Epithelial cell of proximal tubule (primary cell): ENCODE results near the gene TSPAN16. TPM values are rescaled to one million over a fixed set of nuclear protein-coding genes. Genes with fewer than 3 reads are reported as not detected.
"Not testable (repeated sequence)": the region's sequence is repeated elsewhere in the genome, so short reads cannot be mapped to it uniquely, and the experiment has no call there.

Experiments
- DNase-seq: peaks from one replicate; pipeline ENCODE4 v3.0.0-alpha.2; 2011; ENCODE audit warnings: low read depth
- H3K4me3 ChIP-seq: 2 replicates; pipeline ENCODE4 v1.5.1; 2011; ENCODE audit warnings: low read depth, mild to moderate bottlenecking, low read length
- total RNA-seq: library from RNA; depleted of rRNA; stranded (reverse); fragments of >200 nt; gene quantifications from 2 replicates; pipeline ENCODE4 v1.2.3, GENCODE V29; 2015
- TF ChIP-seq, protein P1 (sequence below): conservative IDR thresholded peaks from 2 replicates; pipeline ENCODE4 v1.5.1; 2012; ENCODE audit warnings: low read depth, mild to moderate bottlenecking, low read length

The TSPAN16 gene
- total RNA-seq, 1 donor from 2014 or later: not detected

- H3K4me3 ChIP-seq: no peak overlapping the region
- TF ChIP-seq, protein P1, sequence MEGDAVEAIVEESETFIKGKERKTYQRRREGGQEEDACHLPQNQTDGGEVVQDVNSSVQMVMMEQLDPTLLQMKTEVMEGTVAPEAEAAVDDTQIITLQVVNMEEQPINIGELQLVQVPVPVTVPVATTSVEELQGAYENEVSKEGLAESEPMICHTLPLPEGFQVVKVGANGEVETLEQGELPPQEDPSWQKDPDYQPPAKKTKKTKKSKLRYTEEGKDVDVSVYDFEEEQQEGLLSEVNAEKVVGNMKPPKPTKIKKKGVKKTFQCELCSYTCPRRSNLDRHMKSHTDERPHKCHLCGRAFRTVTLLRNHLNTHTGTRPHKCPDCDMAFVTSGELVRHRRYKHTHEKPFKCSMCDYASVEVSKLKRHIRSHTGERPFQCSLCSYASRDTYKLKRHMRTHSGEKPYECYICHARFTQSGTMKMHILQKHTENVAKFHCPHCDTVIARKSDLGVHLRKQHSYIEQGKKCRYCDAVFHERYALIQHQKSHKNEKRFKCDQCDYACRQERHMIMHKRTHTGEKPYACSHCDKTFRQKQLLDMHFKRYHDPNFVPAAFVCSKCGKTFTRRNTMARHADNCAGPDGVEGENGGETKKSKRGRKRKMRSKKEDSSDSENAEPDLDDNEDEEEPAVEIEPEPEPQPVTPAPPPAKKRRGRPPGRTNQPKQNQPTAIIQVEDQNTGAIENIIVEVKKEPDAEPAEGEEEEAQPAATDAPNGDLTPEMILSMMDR: no peak
- no peak for DNase-seq
Observed at GRCh38 chr19:11335449-11336146, 39.6 kb downstream of the TSPAN16 start.

DNA sequence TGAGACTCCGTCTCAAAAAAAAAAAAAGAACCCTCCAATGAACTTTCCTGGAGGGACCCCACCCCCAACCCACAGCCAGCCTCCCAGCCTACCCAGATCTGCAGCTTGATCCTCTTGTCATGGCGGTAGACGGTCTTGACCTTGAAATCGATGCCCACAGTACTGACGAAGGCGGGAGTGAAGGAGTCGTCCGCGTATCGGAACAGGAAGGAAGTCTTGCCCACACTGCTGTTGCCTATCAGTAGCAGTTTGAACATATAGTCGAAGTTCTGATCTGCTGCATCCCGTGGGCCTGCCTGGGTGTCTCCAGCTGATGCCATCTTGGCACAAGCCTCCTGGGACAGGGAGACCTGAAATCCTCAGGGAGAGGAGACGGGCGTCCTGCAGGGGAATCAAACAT is 41.1 kb downstream of the TSPAN16 start:
- TF ChIP-seq, protein P1: no peak
- no peak for DNase-seq
- no peak overlapping the region for H3K4me3 ChIP-seq

DNA sequence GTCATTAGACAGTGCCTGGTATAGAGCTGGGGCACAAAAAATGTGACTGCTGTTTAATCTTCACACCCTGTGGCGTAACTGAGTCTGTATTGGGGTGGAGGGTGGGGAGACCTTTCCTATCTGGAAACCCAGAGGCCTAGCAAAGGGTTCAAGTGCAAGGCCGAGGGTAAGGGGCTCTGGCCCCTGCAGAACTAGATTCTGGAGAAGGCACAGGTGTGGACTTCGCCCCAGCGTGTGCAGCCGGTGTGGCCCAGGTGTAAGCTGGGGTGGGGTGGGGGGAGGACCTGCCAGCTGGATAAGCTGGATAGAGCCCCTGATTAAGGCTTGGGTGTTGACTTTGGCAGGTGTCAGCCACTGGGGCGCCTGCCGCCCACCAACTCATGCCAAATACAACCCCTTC is 42.2 kb downstream of the TSPAN16 start:
- no peak for DNase-seq
- TF ChIP-seq, protein P1: no peak
- peak overlapping the region; percentile 86 for H3K4me3 ChIP-seq

DNA sequence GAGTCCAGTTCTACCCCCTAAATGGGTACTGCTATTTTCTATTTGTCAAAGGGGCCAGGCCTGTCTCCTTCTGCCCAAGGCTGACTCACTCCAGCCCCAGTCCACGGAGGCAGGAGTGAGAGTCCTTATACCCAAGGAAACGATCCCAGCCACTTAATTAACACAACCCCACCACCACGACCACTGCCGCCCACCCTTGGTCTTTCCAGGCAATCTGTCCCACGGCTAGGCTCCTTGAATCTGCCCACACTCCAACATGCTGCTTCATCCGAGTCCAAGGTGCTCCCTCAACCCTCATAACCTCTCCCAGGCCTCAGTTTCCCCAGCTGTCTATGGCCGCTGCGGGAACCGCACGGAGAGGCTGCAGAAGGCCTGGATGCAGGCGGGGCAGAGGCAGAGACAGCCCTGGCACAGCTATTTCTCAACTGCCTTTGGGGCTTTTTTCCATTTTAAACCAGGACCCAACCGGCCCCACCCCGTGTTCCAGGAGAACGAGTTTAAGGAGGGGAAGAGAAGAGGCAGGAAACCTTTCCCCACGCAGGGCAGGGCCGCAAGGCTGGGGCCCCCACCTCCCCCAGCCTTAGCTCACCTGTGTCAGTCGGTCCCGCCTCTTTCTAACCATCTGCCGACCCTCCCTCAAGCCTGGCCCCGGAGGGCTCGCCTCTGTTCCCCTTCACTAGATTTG is 42.8 kb downstream of the TSPAN16 start:
- DNase-seq: no peak
- peak overlapping the region; percentile 86 for H3K4me3 ChIP-seq
- TF ChIP-seq, protein P1: no peak

GRCh38 chr19:11339254-11340098 is 43.5 kb downstream of the TSPAN16 start, which contains the start of gene RAB3D:
RAB3D (minus strand) TSS chr19:11339657; CDS start chr19:11337399, 2,258 bp downstream.
- TF ChIP-seq, protein P1: no peak
- peak within 1 kb of the TSS; percentile 86 for H3K4me3 ChIP-seq
- DNase-seq: no peak

- not testable (repeated sequence) for H3K4me3 ChIP-seq, DNase-seq
Observed at GRCh38 chr19:11340099-11340467, 44.1 kb downstream of the TSPAN16 start.

GRCh38 chr19:11342429-11342828 is 46.5 kb downstream of the TSPAN16 start:
- no peak overlapping the region for H3K4me3 ChIP-seq
- TF ChIP-seq, protein P1: no peak
- no peak for DNase-seq
